HepG2 (cell line): ENCODE results near the gene GALK2. TPM values are rescaled to one million over a fixed set of nuclear protein-coding genes. Genes with fewer than 3 reads are reported as not detected.

Experiments used
- ARID2 ChIP-seq: sonication (generic); formaldehyde crosslinking; IDR thresholded peaks from 2 replicates; pipeline ENCODE4 v1.8.1; 2022; ENCODE audit warnings: mild to moderate bottlenecking, missing genetic modification reagents, borderline replicate concordance
- ARID3A ChIP-seq: IDR thresholded peaks from 2 replicates; pipeline ENCODE4 v1.6.1; 2012; ENCODE audit warnings: low read depth, low read length, improper control_type of control experiment
- CREBL2 ChIP-seq: sonication (generic); formaldehyde crosslinking; IDR thresholded peaks from 2 replicates; pipeline ENCODE4 v1.8.1; 2023; ENCODE audit warnings: missing genetic modification reagents, mild to moderate bottlenecking, borderline replicate concordance
- KDM3A ChIP-seq: IDR thresholded peaks from 2 replicates; pipeline ENCODE4 v1.6.1; 2018; ENCODE audit warnings: low read depth, missing compliant biosample characterization
- MBD4 ChIP-seq: IDR thresholded peaks from 2 replicates; pipeline ENCODE4 v1.6.1; 2012; ENCODE audit warnings: low read length, inconsistent platforms, borderline replicate concordance
- PCBP1 ChIP-seq: fragments of 200-400 bp; formaldehyde crosslinking; IDR thresholded peaks from 2 replicates; pipeline ENCODE4 v1.6.1; 2017; ENCODE audit warnings: mild to moderate bottlenecking, low read depth, low read length, borderline replicate concordance
- STAT6 ChIP-seq: sonication (generic); formaldehyde crosslinking; IDR thresholded peaks from 2 replicates; pipeline ENCODE4 v1.4.0; 2020; ENCODE audit warnings: missing genetic modification reagents, mild to moderate bottlenecking, borderline replicate concordance
- TAF15 ChIP-seq: fragments of 200-400 bp; formaldehyde crosslinking; IDR thresholded peaks from one replicate; pipeline ENCODE4 v1.6.1; 2018; ENCODE audit warnings: mild to moderate bottlenecking, low read depth, low read length; ENCODE audit not compliant: poor library complexity, severe bottlenecking
- UBTF ChIP-seq: sonication (generic); formaldehyde crosslinking; IDR thresholded peaks from 2 replicates; pipeline ENCODE4 v1.4.0; 2020; ENCODE audit warnings: mild to moderate bottlenecking, missing genetic modification reagents
- ZKSCAN1 ChIP-seq: fragments of 150-350 bp; IDR thresholded peaks from 2 replicates; pipeline ENCODE4 v1.6.1; 2014; ENCODE audit warnings: low read length
- ZNF101 ChIP-seq: sonication (generic); formaldehyde crosslinking; IDR thresholded peaks from 2 replicates; pipeline ENCODE4 v1.4.0; 2020; ENCODE audit warnings: mild to moderate bottlenecking, low read depth, missing genetic modification reagents, borderline replicate concordance
- ZNF512 ChIP-seq: sonication (generic); formaldehyde crosslinking; IDR thresholded peaks from 2 replicates; pipeline ENCODE4 v1.4.0; 2020; ENCODE audit warnings: mild to moderate bottlenecking, missing genetic modification reagents
- ZNF574 ChIP-seq: sonication (generic); formaldehyde crosslinking; IDR thresholded peaks from 2 replicates; pipeline ENCODE4 v1.4.0; 2020; ENCODE audit warnings: missing genetic modification reagents
- ZNF576 ChIP-seq: sonication (generic); formaldehyde crosslinking; IDR thresholded peaks from 2 replicates; pipeline ENCODE4 v1.4.0; 2020; ENCODE audit warnings: mild to moderate bottlenecking, missing genetic modification reagents
- polyA plus RNA-seq, 8 experiments: library from polyadenylated mRNA; depleted of rRNA in 3 of 8; stranded (reverse) in 7 of 8; unstranded in 1 of 8; fragments of >200 nt; fragmentation: Illumina TruSeq in 4 of 8; extraction: Trizol in 4 of 8; gene quantifications; 2 replicates each; pipeline versions ENCODE4 v1.2.1 to v1.2.3, GENCODE V29; 2011 to 2016; ENCODE audit warnings: low read depth in 4 of 8, missing spikeins in 1 of 8, mixed read lengths in 1 of 8; ENCODE audit not compliant: insufficient read depth in 1 of 8
- total RNA-seq, 5 experiments: library from RNA; depleted of rRNA; stranded (reverse); fragments of >200 nt; fragmentation: Illumina TruSeq; extraction: Trizol; gene quantifications; 2 replicates each; pipeline ENCODE4 v1.2.3, GENCODE V29; 2016; ENCODE audit warnings: low read depth in 1 of 5

The GALK2 gene
- total and polyA plus RNA-seq, 2 of the 13 experiments (the other 11 are each of a cell fraction or from before 2014, with no cell fraction given) = 17.6 to 32.8 TPM

- TF ChIP-seq KDM3A (CRISPR knock-in tag) (no peak; the same call in 1 of the 2 replicates), ARID3A (peak; percentile 55), ZNF576 (CRISPR knock-in tag) (no peak), PCBP1 (peak; percentile 81; the same call in 1 of the 2 replicates), TAF15 (no peak), ARID2 (CRISPR knock-in tag) (no peak), ZNF101 (no peak), MBD4 (no peak), ZKSCAN1 (0 out of 2 replicates have a peak, but pooled peaks have one; percentile 38), STAT6 (CRISPR knock-in tag) (no peak), ZNF512 (no peak), ZNF574 (CRISPR knock-in tag) (peak; percentile 95), UBTF (peak; percentile 81), CREBL2 (peak; percentile 52; the same call in 1 of the 2 replicates)
Observed at GRCh38 chr15:49155110-49155833, 14.8 kb upstream of the GALK2 start, which contains the start of gene COPS2 (continued).
